Stomach (tissue), 9 donors: ENCODE results near the gene ELP4. TPM values are rescaled to one million over a fixed set of nuclear protein-coding genes. Genes with fewer than 3 reads are reported as not detected.

ENCODE experiments used
- DNase-seq, 2 donors: peaks; one replicate each; pipeline versions ENCODE4 v3.0.0 to v3.0.0-alpha.2; 2013 to 2019
- H3K27ac ChIP-seq, 5 donors: fragments of 200-600 bp in 4 of 5; sonication (generic) in 4 of 5; one replicate each; pipeline ENCODE4 v1.5.1; 2013 to 2019; ENCODE audit warnings: mild to moderate bottlenecking in 1 of 5, moderate library complexity in 1 of 5
- H3K27me3 ChIP-seq, 3 donors: fragments of 200-600 bp; sonication (generic); one replicate each; pipeline ENCODE4 v1.5.1; 2017 to 2019; ENCODE audit warnings: mixed run types in 1 of 3
- H3K36me3 ChIP-seq, 4 donors: fragments of 200-600 bp; sonication (generic); 1 replicate in 3 of 4; 2 replicates in 1 of 4; pipeline ENCODE4 v1.5.1; 2016 to 2019
- H3K4me1 ChIP-seq, 4 donors: fragments of 200-600 bp; sonication (generic); one replicate each; pipeline ENCODE4 v1.5.1; 2016 to 2019
- H3K4me3 ChIP-seq, 4 donors: fragments of 200-600 bp; sonication (generic) in 3 of 4; one replicate each; pipeline ENCODE4 v1.5.1; 2016 to 2019; ENCODE audit warnings: mild to moderate bottlenecking in 1 of 4
- H3K9me3 ChIP-seq, 4 donors: fragments of 200-600 bp; sonication (generic); one replicate each; pipeline ENCODE4 v1.5.1; 2016 to 2019
- EP300 ChIP-seq: sonication (generic); formaldehyde crosslinking; IDR thresholded peaks from one replicate; pipeline ENCODE4 v1.6.1; 2017; ENCODE audit warnings: antibody characterized with exemption
- POLR2A ChIP-seq, 4 donors: fragments of 450-650 bp; IDR thresholded peaks; one replicate each; pipeline ENCODE4 v1.6.1; 2016; ENCODE audit warnings: antibody characterized with exemption in 4 of 4, control low read depth in 2 of 4, mild to moderate bottlenecking in 1 of 4, moderate library complexity in 1 of 4
- POLR2AphosphoS5 ChIP-seq, 3 donors: sonication (generic); formaldehyde crosslinking; IDR thresholded peaks; one replicate each; pipeline ENCODE4 v1.6.1; 2016; ENCODE audit warnings: antibody characterized with exemption in 3 of 3
- WGBS, 5 donors: extraction: QIAGEN DNeasy Blood & Tissue Kit in 3 of 5; methylation state at CpG; one replicate each; pipeline versions ENCODE4 v1.1.5 to v1.1.7; 2013 to 2018; 5-methylcytosine and 5-hydroxymethylcytosine counted together
- intact Hi-C: fragments of 100-400 bp; cut with DNase I; formaldehyde crosslinking; loops from one replicate; pipeline ENCODE4 v1.15.1; 2023; ENCODE audit warnings: low total_unique reads
- polyA plus RNA-seq, 3 donors: library from polyadenylated mRNA; stranded (reverse); fragments of 200-250 nt; gene quantifications; one replicate each; pipeline ENCODE4 v1.2.3, GENCODE V29; 2013
- total RNA-seq, 5 donors: library from RNA; depleted of rRNA; stranded (reverse); fragments of >200 nt; gene quantifications; one replicate each; pipeline versions ENCODE4 v1.1.0 to v1.2.3, GENCODE V29; 2014 to 2016
- TF ChIP-seq, protein P1 (sequence below), 7 experiments: fragments of 450-650 bp in 4 of 7; fragments of 200-600 bp in 3 of 7; sonication (generic) in 3 of 7; IDR thresholded peaks; one replicate each; pipeline ENCODE4 v1.5.1; 2016 to 2019; ENCODE audit warnings: antibody characterized with exemption in 7 of 7, control low read depth in 2 of 7, mild to moderate bottlenecking in 1 of 7
- donor health status: healthy with polysubstance abuse.
- donor health status: Bipolar disorder and iron deficiency.
- donor health status: healthy.

The ELP4 gene
- total and polyA plus RNA-seq, 8 donors = 8.3 to 70.0 (median 20.9) TPM

DNA sequence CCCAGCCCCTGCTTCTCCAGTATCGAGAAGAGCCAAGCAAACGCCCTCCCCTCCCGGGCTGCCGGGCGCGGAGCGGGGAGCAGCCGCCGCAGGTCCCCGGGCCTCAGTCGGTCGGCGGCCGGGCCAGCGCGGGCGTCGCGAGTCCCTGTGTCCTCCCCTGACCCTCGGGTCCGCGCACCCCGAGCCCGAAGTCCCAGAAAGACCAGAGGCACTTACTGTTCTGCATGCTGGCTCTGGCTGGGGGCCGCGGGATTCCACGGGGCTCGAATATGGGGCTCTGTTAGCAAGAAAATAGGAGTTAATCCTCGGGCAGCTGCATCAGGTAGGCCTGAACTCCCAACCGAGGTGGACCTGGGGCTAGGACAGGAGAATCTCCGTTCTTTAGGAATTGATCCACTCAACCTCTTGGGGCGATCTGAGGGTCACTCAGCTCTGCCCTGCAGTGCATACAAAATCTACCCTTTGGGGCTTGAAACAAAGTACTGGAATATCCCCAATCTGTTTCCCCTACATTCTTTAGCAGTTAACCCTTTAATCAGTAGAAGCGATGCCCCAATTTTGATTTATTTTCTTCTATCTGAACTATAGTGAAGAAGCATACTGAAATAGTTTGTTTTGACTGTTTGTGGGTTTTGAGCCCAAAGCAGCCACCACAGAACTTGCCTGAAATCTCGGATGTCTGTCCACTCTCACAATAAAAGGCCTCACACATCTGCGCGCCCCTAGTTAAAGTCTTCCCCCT, 296.8 kb downstream of the ELP4 start:
- 7 to 10% (median 9%) methylated on average over 23 to 36 of the region's 36 CpGs for WGBS, 5 donors
- Histone ChIP-seq H3K27ac (no peak overlapping the region), H3K36me3 (no peaks in the 10 kb centered on the region), H3K4me1 (peaks cover 32 to 53% (median 42%) of the 10 kb centered on the region in 4 donors), H3K9me3 (peaks cover 0 to 12% (median 3%) of the 10 kb centered on the region in 4 donors), H3K27me3 (peaks cover 72 to 100% (median 99%) of the 10 kb centered on the region in 3 donors), H3K4me3 (no peak overlapping the region)
- intact Hi-C loops = no loop called here
- TF ChIP-seq POLR2A (IDR thresholded peaks at IDR 0.05) = no peak
- TF ChIP-seq, protein P1, sequence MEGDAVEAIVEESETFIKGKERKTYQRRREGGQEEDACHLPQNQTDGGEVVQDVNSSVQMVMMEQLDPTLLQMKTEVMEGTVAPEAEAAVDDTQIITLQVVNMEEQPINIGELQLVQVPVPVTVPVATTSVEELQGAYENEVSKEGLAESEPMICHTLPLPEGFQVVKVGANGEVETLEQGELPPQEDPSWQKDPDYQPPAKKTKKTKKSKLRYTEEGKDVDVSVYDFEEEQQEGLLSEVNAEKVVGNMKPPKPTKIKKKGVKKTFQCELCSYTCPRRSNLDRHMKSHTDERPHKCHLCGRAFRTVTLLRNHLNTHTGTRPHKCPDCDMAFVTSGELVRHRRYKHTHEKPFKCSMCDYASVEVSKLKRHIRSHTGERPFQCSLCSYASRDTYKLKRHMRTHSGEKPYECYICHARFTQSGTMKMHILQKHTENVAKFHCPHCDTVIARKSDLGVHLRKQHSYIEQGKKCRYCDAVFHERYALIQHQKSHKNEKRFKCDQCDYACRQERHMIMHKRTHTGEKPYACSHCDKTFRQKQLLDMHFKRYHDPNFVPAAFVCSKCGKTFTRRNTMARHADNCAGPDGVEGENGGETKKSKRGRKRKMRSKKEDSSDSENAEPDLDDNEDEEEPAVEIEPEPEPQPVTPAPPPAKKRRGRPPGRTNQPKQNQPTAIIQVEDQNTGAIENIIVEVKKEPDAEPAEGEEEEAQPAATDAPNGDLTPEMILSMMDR (IDR thresholded peaks at IDR 0.05) = no peak
- TF ChIP-seq EP300 = no peak
- no peak for TF ChIP-seq POLR2AphosphoS5 (IDR thresholded peaks at IDR 0.05)
- peak in 1 of 2 donors; percentile 12 for DNase-seq

DNA sequence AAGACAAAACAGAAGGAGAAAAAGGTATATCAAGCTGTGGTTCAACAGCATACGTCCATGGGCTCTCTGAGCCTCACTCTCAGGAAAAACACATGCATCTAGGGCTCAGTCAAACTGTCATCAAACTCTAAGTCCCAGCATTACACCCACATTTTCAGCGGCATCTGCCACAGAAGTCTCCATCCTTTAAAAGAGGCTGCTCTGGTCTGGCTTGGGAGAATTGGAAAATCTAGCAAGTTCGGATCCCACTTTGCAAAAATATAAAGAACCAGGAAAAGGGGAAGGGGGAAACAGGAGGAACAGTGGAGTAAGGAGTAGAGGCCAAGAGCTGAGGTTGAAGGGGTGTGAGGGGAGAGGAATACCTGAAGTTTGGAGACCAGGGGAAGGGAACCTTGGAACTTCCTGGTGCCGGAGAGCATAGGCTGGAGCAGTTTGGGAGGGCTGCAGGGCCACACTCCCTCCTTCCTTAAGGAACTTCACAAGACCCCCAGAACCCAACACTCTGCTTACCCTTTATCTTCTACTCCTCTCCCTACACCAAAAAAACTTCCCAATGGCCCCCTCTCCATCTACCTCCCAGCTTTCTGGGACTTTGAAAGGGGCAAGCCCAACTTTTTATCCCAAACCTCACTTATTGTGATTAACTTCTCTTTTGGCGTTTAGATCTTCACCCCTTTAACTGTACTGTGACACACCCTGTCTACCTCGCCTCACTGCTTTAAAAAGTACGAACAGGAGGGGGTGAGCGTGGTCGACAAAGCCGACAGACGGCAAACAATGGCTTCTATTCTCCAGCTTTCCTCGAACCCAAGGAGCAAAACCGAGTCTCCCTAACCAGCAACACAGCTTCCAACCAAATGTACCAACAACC, 297.6 kb downstream of the ELP4 start:
- H3K9me3 ChIP-seq = peaks cover 0 to 12% (median 3%) of the 10 kb centered on the region in 4 donors
- 11 to 17% (median 14%) methylated on average over 13 of the region's 13 CpGs for WGBS, 5 donors
- peaks cover 77 to 100% (median 100%) of the 10 kb centered on the region in 3 donors for H3K27me3 ChIP-seq
- no peaks in the 10 kb centered on the region for H3K36me3 ChIP-seq
- no peak overlapping the region for H3K4me3 ChIP-seq
- H3K4me1 ChIP-seq = peaks cover 40 to 62% (median 50%) of the 10 kb centered on the region in 4 donors
- H3K27ac ChIP-seq = no peak overlapping the region
- TF ChIP-seq POLR2AphosphoS5 (IDR thresholded peaks at IDR 0.05) = no peak
- TF ChIP-seq, protein P1 (IDR thresholded peaks at IDR 0.05) = no peak
- no peak for TF ChIP-seq POLR2A (IDR thresholded peaks at IDR 0.05)
- TF ChIP-seq EP300 = no peak
- peak in 1 of 2 donors; percentile 3 for DNase-seq
- intact Hi-C loops = no loop called here

DNA sequence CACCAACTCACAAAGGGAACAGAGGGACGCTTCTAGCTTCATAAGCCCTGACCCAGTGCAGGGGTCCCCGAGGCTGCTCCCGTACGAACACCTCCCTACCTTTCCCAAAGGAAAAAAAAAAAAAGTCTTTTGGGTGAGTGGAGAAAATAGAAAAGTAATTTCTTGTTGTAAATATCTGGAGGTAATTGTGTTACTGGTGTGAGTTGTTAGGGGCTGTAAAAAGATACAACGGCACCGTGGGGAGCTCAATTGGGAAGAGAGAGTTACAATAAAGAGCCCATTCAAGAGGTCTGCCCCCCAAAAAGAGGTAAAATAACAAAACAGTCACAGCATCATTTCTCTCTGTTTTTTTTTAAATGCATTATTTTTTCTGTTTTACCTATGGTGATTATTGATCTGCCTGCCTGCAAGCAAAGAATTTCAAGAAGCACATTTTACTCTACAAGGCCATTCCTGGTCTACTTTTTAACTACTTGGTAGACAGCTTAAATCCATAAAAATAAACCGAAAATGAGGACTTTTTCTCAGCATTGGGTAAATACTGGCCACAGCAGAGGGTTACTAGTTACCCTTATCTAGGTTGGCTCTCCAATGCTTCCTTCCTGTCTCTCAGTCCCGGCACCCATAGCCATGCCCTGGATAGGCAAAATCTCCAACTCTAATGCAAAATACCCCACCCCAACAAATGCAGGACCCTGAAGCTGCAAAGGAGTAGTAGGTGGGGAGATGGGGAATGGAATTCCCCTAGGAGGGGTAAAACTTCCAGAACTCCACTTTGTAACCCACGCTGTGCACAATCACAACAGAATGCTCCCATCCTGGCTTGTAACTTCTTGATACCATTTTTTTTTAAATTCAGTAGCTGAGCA, 298.5 kb downstream of the ELP4 start:
- intact Hi-C loops = no loop called here
- Histone ChIP-seq H3K36me3 (no peaks in the 10 kb centered on the region), H3K27ac (no peak overlapping the region), H3K9me3 (peaks cover 0 to 12% (median 3%) of the 10 kb centered on the region in 4 donors), H3K4me1 (peaks cover 49 to 70% (median 58%) of the 10 kb centered on the region in 4 donors), H3K4me3 (no peak overlapping the region), H3K27me3 (peaks cover 73 to 100% (median 100%) of the 10 kb centered on the region in 3 donors)
- DNase-seq = no peak
- TF ChIP-seq, protein P1 (IDR thresholded peaks at IDR 0.05) = no peak
- no peak for TF ChIP-seq EP300
- no peak for TF ChIP-seq POLR2A (IDR thresholded peaks at IDR 0.05)
- 6 to 14% (median 10%) methylated on average over 9 of the region's 9 CpGs for WGBS, 5 donors
